Vagina (tissue), 2 donors: ENCODE data around the gene TOR2A. TPM values are rescaled to one million over a fixed set of nuclear protein-coding genes. Genes with fewer than 3 reads are reported as not detected.

Experiments used
- DNase-seq, 2 donors: peaks; one replicate each; pipeline ENCODE4 v3.0.0-alpha.2; 2017; ENCODE audit errors: extremely low spot score in 2 of 2
- H3K27ac ChIP-seq: fragments of 200-600 bp; sonication (generic); one replicate; pipeline ENCODE4 v1.5.1; 2019
- H3K27me3 ChIP-seq: fragments of 200-600 bp; sonication (generic); one replicate; pipeline ENCODE4 v1.5.1; 2019
- H3K36me3 ChIP-seq, 2 donors: fragments of 200-600 bp; sonication (generic); one replicate each; pipeline ENCODE4 v1.5.1; 2017 to 2019
- H3K4me1 ChIP-seq: fragments of 200-600 bp; sonication (generic); one replicate; pipeline ENCODE4 v1.5.1; 2019
- H3K4me3 ChIP-seq, 2 donors: fragments of 200-600 bp; sonication (generic); 1 replicate in 1 of 2; 2 replicates in 1 of 2; pipeline ENCODE4 v1.5.1; 2016 to 2019
- H3K9me3 ChIP-seq: fragments of 200-600 bp; sonication (generic); one replicate; pipeline ENCODE4 v1.5.1; 2019
- CTCF ChIP-seq, 3 experiments: fragments of 450-650 bp in 2 of 3; fragments of 200-600 bp in 1 of 3; sonication (generic) in 1 of 3; IDR thresholded peaks; one replicate each; pipeline ENCODE4 v1.5.1; 2017 to 2019; ENCODE audit warnings: antibody characterized with exemption in 3 of 3, mild to moderate bottlenecking in 2 of 3, moderate library complexity in 2 of 3
- POLR2A ChIP-seq, 2 donors: fragments of 450-650 bp; IDR thresholded peaks; one replicate each; pipeline ENCODE4 v1.6.1; 2017; ENCODE audit warnings: antibody characterized with exemption in 2 of 2, mild to moderate bottlenecking in 2 of 2, moderate library complexity in 2 of 2
- POLR2AphosphoS5 ChIP-seq, 2 donors: sonication (generic); formaldehyde crosslinking; IDR thresholded peaks; one replicate each; pipeline ENCODE4 v1.9.0; 2017; ENCODE audit warnings: antibody characterized with exemption in 2 of 2, mild to moderate bottlenecking in 2 of 2, low read depth in 1 of 2; ENCODE audit not compliant: insufficient read depth in 1 of 2
- intact Hi-C: fragments of 100-400 bp; cut with DNase I; formaldehyde crosslinking; loops from one replicate; pipeline ENCODE4 v1.15.1; 2023
- total RNA-seq: library from RNA; depleted of rRNA; stranded (reverse); fragments of >200 nt; gene quantifications from one replicate; pipeline ENCODE4 v1.2.3, GENCODE V29; 2016

The TOR2A gene
- total RNA-seq, 1 donor from 2014 or later = 12.3 TPM

- Histone ChIP-seq H3K27me3 (no peaks in the 10 kb centered on the region), H3K27ac (no peak overlapping the region), H3K4me3 (no peak overlapping the region), H3K4me1 (peaks cover 25% of the 10 kb centered on the region), H3K36me3 (no peaks in the 10 kb centered on the region), H3K9me3 (no peaks in the 10 kb centered on the region)
- intact Hi-C loops = no loop called here
- TF ChIP-seq CTCF (IDR thresholded peaks at IDR 0.05) = no peak
- no peak for TF ChIP-seq POLR2AphosphoS5 (IDR thresholded peaks at IDR 0.05; ENCODE audit: insufficient read depth in 1 of 2, low read depth in 1 of 2)
- TF ChIP-seq POLR2A (IDR thresholded peaks at IDR 0.05) = no peak
- no peak for DNase-seq
These were observed 14.8 kb downstream of the TOR2A start for GRCh38 chr9:127720031-127720864.

GRCh38 chr9:127717766-127718165, 17.3 kb downstream of the TOR2A start:
- Histone ChIP-seq H3K9me3 (no peaks in the 10 kb centered on the region), H3K4me3 (no peak overlapping the region), H3K27me3 (no peaks in the 10 kb centered on the region), H3K36me3 (no peaks in the 10 kb centered on the region), H3K27ac (no peak overlapping the region), H3K4me1 (peaks cover 26% of the 10 kb centered on the region)
- no peak for DNase-seq
- intact Hi-C loops = no loop called here
- TF ChIP-seq CTCF (IDR thresholded peaks at IDR 0.05) = no peak
- no peak for TF ChIP-seq POLR2A (IDR thresholded peaks at IDR 0.05)

GRCh38 chr9:127716412-127716811, 18.7 kb downstream of the TOR2A start:
- Histone ChIP-seq H3K4me3 (peak overlapping the region; percentile 78 to 83), H3K9me3 (no peaks in the 10 kb centered on the region), H3K36me3 (no peaks in the 10 kb centered on the region), H3K27me3 (no peaks in the 10 kb centered on the region), H3K4me1 (peaks cover 26% of the 10 kb centered on the region), H3K27ac (no peak overlapping the region)
- DNase-seq = no peak
- TF ChIP-seq POLR2A (IDR thresholded peaks at IDR 0.05) (no peak), POLR2AphosphoS5 (IDR thresholded peaks at IDR 0.05; ENCODE audit: insufficient read depth in 1 of 2, low read depth in 1 of 2) (no peak), CTCF (IDR thresholded peaks at IDR 0.05) (no peak)
- intact Hi-C loops = no loop called here

GRCh38 chr9:127715470-127716337, 19.4 kb downstream of the TOR2A start, which contains the start of the genes PTRH1 and TTC16:
PTRH1 (minus strand) TSS chr9:127715663; CDS start chr9:127715639, 24 bp downstream.
TTC16 (plus strand) TSS chr9:127716079; CDS start chr9:127716146, 67 bp downstream.
- H3K4me3 ChIP-seq = peak within 1 kb of the TSS; percentile 78 to 83
- peaks cover 26% of the 10 kb centered on the region for H3K4me1 ChIP-seq
- H3K9me3 ChIP-seq = no peaks in the 10 kb centered on the region
- intact Hi-C loops = no loop called here
- DNase-seq = peak in 1 of 2 donors; percentile 98
- no peak for TF ChIP-seq CTCF (IDR thresholded peaks at IDR 0.05)
- TF ChIP-seq POLR2AphosphoS5 (IDR thresholded peaks at IDR 0.05; ENCODE audit: insufficient read depth in 1 of 2, low read depth in 1 of 2) = peak; percentile 89 to 91
- TF ChIP-seq POLR2A (IDR thresholded peaks at IDR 0.05) = peak in 1 of 2 donors; percentile 2
- H3K36me3 ChIP-seq = no peaks in the 10 kb centered on the region
- peak within 1 kb of the TSS; percentile 57 for H3K27ac ChIP-seq
- no peaks in the 10 kb centered on the region for H3K27me3 ChIP-seq
